Ramos (cell line): Measurements from ENCODE around the gene PDZD4.

Experiments used
- in situ Hi-C: fragments of 300-500 bp; cut with MboI; formaldehyde crosslinking; loops from one replicate; pipeline ENCODE4 v1.14.3; 2022; ENCODE audit warnings: low sequenced_read_pairs; ENCODE audit not compliant: unreplicated experiment

Gene PDZD4

GRCh38 chrX:153868576-153869472 is 38.5 kb upstream of the PDZD4 start:
- in situ Hi-C loops: no loop called here

GRCh38 chrX:153867671-153868070 is 37.3 kb upstream of the PDZD4 start:
- in situ Hi-C loops: no loop called here

GRCh38 chrX:153867139-153867538 is 36.8 kb upstream of the PDZD4 start:
- in situ Hi-C loops: no loop called here

GRCh38 chrX:153866302-153867019 is 36.1 kb upstream of the PDZD4 start:
- in situ Hi-C loops: no loop called here

DNA sequence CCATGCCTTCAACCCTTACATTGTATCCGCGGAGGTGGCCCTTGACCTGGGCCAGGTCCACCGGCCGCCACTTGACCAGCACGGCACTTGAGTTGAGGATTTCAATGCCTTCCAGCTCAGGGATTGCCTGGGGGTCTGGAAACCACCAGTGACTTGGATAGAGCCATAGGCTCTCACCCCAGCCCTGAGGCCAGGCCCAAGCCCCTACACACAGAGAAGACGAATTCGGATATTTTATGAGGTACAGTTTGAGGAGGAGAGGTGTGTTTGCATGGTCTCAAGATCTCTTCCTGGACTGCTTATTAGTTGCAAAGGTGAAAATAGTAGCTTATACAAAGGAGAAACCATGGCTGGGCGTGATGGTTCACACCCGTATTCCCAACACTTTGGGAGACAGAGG is 35.3 kb upstream of the PDZD4 start:
- in situ Hi-C loops: no loop called here

- in situ Hi-C loops: no loop called here
These were observed 34.9 kb upstream of the PDZD4 start for GRCh38 chrX:153865321-153865580.

GRCh38 chrX:153864561-153865320 is 34.4 kb upstream of the PDZD4 start:
- in situ Hi-C loops: no loop called here

DNA sequence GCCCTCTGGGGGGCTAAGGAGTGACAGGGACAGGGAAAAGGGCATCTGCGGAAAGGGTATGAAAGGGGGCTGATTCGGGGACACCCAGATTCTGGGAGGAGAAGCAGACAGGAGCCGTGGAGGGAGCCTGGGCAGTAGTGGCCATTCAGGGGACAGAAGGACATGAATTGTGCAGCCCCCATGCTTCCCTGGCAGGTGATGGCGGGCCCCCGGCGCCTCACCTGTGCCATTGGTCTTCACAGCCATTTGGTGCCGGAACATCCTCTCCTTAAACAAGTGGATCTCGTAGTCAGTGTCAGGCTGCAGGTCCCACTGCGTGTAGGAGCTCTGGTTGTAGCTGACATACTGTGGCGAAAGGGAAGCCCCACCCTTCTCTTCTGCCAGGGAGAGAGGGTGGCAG is 33.8 kb upstream of the PDZD4 start:
- in situ Hi-C loops: no loop called here

DNA sequence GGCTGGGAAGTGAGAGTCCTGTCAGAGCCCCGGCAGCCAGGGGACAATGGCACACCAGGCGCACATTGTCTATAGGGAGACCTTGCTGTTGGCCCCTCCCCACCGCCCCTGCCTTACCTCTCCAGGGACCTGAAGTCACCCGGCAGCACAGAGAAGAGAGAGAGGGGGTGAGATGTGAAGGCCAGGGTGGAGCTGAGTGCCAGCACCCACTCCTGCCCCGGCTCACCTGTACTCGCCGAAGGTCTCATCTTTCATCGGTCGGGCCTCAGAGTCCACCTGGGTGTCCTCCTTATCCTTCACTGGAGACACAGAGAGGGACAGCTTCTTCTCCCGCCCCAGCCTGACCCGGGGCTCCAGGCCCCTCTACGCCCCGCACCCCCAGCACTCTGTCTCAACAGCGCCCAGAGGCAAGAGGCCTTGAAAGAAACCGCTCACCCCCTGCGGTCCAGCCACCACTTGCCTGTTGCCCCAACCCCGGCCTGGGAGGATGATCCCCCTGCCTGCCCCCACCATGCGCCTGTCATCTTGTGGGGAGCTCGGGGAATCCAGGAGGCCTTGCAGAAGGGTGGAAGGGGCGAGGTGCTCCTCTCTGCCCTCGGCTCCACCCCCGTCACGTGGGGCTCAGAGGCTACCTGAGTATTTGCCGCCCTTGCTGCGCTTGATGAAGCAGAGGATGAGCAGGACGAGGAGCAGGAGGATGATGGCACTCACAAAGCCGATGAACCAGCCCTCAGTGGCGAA is 33.1 kb upstream of the PDZD4 start:
- in situ Hi-C loops: no loop called here

DNA sequence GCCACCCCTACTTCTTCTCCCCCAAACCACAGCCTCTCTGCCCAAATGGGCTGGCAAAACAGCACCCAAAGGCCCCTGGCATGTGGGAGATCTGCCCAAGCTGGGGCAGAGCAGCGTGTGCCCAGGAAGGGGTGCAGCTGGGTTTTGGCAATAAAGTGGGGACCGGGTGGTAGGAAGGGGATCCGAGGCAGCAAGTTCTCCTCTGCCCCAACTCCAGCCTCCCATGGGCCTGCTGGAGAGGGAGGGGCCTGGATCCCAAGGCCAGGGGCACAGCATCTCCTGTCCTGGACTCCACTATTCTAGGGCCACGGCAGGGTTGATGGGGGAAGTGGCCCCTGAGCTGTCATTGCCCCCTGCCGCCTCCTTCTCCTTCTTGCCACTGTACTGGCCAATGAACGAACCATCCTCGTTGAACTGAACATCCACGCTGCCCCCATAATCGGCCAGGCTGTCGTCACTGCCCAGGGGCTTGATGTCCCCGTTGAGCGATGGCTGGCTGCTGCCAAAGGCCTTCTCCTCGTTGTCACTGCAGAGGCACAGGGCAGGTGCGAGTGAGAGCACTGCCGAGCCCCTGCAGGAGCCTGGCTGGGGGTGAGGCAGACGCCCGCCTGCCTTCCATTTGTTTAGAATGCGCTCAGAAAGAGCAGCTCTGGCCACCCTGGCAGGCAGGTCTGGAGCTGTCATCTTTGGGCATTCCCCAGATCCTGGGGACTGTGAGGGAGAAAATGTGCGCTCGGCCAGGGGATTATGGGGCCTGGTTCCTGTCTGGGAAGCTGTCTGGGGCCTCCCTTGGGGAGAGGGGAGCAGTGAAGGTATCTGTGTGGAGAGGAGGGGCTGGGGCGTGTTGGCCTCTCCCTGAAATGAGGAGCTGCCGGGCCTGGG is 32.3 kb upstream of the PDZD4 start:
- in situ Hi-C loops: no loop called here

DNA sequence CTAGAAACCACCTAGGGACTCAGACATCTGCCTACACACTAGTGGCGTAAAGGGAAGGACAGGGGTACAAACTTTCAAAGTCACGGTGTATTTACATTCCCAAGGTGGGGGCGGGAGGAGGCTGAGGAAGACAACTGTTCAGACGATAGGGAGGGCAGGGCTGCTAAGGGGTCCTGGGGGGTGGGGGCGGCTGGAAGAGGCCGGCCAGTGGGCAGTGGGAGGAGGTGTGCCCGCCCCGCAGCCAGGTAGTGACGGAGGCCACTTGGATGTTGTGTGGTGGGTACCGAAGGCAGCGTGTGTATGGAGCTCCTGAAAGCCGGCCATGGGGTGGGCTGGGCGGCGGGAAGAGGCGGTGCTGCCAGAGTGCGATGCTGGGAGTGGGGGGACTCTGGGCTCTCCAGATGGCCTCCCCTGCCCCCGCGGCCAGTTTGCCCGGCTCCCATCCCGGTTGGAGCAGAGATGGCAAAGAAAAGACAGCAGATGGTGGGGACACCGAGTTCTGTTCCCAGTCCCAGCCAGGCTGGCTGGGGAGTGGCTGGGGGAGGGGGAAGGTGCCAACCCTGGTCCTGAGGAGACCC is 31.5 kb upstream of the PDZD4 start:
- in situ Hi-C loops: no loop called here

- in situ Hi-C loops: no loop called here
These were observed 30.8 kb upstream of the PDZD4 start for GRCh38 chrX:153861151-153861550.

- in situ Hi-C loops: no loop called here
These were observed 27.1 kb upstream of the PDZD4 start for GRCh38 chrX:153857348-153857903.

- in situ Hi-C loops: no loop called here
These were observed 24.4 kb upstream of the PDZD4 start for GRCh38 chrX:153854702-153855101.

GRCh38 chrX:153853902-153854267 is 23.5 kb upstream of the PDZD4 start:
- in situ Hi-C loops: no loop called here

- in situ Hi-C loops: no loop called here
These were observed 23.0 kb upstream of the PDZD4 start for GRCh38 chrX:153853180-153853901.

- in situ Hi-C loops: no loop called here
These were observed 21.6 kb upstream of the PDZD4 start for GRCh38 chrX:153851981-153852380.

- in situ Hi-C loops: no loop called here
These were observed 18.0 kb upstream of the PDZD4 start for GRCh38 chrX:153848325-153848724.
